GM06990 (cell line): ENCODE results near the gene CCR8.

ENCODE experiments used
- DNase-seq: peaks from one replicate; pipeline ENCODE4 v3.0.0-alpha.2; 2011; ENCODE audit not compliant: insufficient read length; ENCODE audit errors: extremely low read depth
- H3K27me3 ChIP-seq: replicated peaks from 2 replicates; pipeline ENCODE4 v1.6.0; 2011; ENCODE audit warnings: low read length; ENCODE audit not compliant: control insufficient read depth, insufficient read depth
- H3K36me3 ChIP-seq: 2 replicates; pipeline ENCODE4 v1.5.1; 2011; ENCODE audit warnings: low read length; ENCODE audit not compliant: control insufficient read depth, insufficient read depth
- H3K4me3 ChIP-seq: replicated peaks from 2 replicates; pipeline ENCODE4 v1.5.1; 2011; ENCODE audit warnings: low read depth, mild to moderate bottlenecking, control low read depth, low read length
- CTCF ChIP-seq: IDR thresholded peaks from 2 replicates; pipeline ENCODE4 v1.5.1; 2011; ENCODE audit warnings: low read length, control low read depth, mild to moderate bottlenecking, inconsistent platforms; ENCODE audit not compliant: insufficient read depth, poor library complexity, severe bottlenecking

Gene CCR8

DNA sequence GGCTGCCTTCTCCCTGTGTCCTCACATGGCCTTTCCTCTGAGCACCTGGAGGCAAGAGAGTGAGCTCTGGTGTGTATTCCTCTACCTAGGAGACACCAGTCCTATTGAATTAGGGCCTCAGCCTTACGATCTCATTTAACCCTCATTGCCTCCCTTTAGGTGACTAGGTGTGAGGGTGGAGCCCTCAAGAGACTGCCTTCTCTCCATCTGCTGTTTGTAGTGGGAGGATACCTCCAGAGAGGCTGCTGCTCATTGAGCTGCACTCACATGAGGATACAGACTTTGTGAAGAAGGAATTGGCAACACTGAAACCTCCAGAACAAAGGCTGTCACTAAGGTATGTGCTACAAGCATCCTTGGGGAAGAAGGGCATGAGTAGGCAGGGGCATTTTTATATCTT is at the start of gene CCR8:
TSS of gene CCR8 (plus strand) at position 217 of the 400 bp plus-strand sequence. CDS start 2,623 bp downstream, outside the sequence.
- TF ChIP-seq CTCF: no peak
- DNase-seq: no peak
- peak within 1 kb of the TSS; percentile 46 for H3K4me3 ChIP-seq
- no peaks in the 10 kb centered on the region for H3K27me3 ChIP-seq
- no peaks in the 10 kb centered on the region for H3K36me3 ChIP-seq

DNA sequence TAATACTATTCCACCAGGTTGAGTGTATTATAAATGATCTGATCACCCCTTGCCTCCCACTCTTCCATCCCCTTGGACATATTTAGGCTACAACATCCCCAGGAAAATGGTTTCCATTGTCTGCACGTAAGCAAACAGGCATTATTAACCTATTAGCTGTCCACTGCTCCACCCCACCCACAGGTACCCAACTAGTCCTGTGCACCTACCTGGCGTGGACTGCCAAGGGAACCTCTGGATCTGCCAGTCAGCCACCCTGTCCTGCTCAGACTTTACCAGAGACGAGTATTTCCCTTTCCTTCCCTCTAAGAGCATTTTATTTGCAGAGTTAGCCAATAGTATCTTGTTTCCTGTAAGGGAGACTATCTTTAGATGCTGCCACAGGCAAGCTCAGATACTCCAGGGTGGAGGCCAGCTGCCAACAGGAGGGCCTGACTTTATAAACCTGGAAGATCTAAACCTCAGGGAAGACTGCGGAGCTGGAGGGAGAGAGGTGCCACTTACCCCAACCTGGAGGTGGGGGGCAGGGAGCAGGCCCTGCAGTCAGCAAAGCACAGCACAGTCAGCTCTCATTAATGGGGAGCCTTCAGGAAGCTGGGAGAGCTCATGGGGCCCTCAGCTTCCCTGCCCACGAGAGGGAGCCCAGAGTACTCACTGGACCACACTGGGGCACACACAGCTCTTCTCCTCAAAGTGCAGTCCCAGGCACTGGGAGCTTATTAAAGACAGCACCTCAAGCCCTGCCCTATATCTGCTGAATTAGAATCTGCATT is 49.6 kb upstream of the CCR8 start, which contains the start of gene CX3CR1:
TSS of gene CX3CR1 (minus strand) at position 292 of the 773 bp plus-strand sequence. CDS start 13,527 bp downstream, outside the sequence.
- Histone ChIP-seq H3K4me3 (no peak within 1 kb of the TSS), H3K36me3 (no peaks in the 10 kb centered on the region), H3K27me3 (no peaks in the 10 kb centered on the region)
- no peak for TF ChIP-seq CTCF
- no peak for DNase-seq

- no peak for TF ChIP-seq CTCF
- Histone ChIP-seq H3K4me3 (no peak overlapping the region), H3K27me3 (no peaks in the 10 kb centered on the region), H3K36me3 (no peaks in the 10 kb centered on the region)
- no peak for DNase-seq
Measured at GRCh38 chr3:39280571-39280970, 48.9 kb upstream of the CCR8 start.

- H3K36me3 ChIP-seq: no peaks in the 10 kb centered on the region
- DNase-seq: no peak
- no peaks in the 10 kb centered on the region for H3K27me3 ChIP-seq
- TF ChIP-seq CTCF: no peak
- no peak overlapping the region for H3K4me3 ChIP-seq
Measured at GRCh38 chr3:39281533-39281932, 48.0 kb upstream of the CCR8 start.

DNA sequence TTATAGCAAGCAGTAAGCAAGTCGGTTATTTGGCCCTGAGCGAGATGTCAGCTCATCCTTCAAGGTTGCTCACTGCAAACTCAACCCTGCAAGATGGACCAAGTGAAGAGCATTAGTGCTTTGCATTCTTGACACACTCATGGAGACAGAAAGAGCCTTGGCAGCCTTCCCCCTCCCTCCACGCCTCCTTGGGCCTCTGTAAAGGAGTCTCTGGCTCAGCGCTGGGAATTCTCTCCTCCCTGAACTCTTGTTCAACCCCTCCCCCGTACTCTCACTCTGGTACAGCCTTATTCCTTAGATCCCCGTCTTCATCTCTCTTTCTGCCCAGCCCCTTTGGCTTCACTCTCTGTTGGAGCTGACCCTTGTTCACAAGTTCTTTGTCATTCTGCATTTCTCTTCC is 47.5 kb upstream of the CCR8 start:
- TF ChIP-seq CTCF: no peak
- no peak for DNase-seq
- no peaks in the 10 kb centered on the region for H3K36me3 ChIP-seq

GRCh38 chr3:39284457-39284881 is 45.0 kb upstream of the CCR8 start:
- no peak for TF ChIP-seq CTCF
- Histone ChIP-seq H3K36me3 (no peaks in the 10 kb centered on the region), H3K27me3 (no peaks in the 10 kb centered on the region), H3K4me3 (no peak overlapping the region)
- no peak for DNase-seq

More for the DNA sequence above, 47.5 kb upstream of the CCR8 start:
- Histone ChIP-seq H3K4me3 (no peak overlapping the region), H3K27me3 (no peaks in the 10 kb centered on the region)
